Parathyroid adenoma (tissue), 2 donors: ENCODE data around the gene FGF10.

Experiments used
- H2AFZ ChIP-seq: fragments of 300-600 bp; sonication (generic); one replicate; pipeline ENCODE4 v1.7.0; 2017; ENCODE audit warnings: antibody characterized with exemption, mild to moderate bottlenecking
- H3K27ac ChIP-seq: fragments of 300-600 bp; sonication (generic); one replicate; pipeline ENCODE4 v1.7.0; 2017
- H3K27me3 ChIP-seq: fragments of 300-600 bp; sonication (generic); one replicate; pipeline ENCODE4 v1.7.0; 2017; ENCODE audit warnings: low read length; ENCODE audit not compliant: control insufficient read depth, insufficient read depth
- H3K36me3 ChIP-seq: fragments of 300-600 bp; sonication (generic); one replicate; pipeline ENCODE4 v1.7.0; 2017; ENCODE audit warnings: low read length; ENCODE audit not compliant: control insufficient read depth, insufficient read depth
- H3K4me1 ChIP-seq: fragments of 300-600 bp; sonication (generic); one replicate; pipeline ENCODE4 v1.7.0; 2017; ENCODE audit warnings: control low read depth
- H3K4me2 ChIP-seq: fragments of 300-600 bp; sonication (generic); one replicate; pipeline ENCODE4 v1.7.0; 2017; ENCODE audit warnings: low read length
- H3K4me3 ChIP-seq: fragments of 300-600 bp; sonication (generic); one replicate; pipeline ENCODE4 v1.7.0; 2017; ENCODE audit warnings: low read depth, low read length
- H3K79me2 ChIP-seq: fragments of 300-600 bp; sonication (generic); one replicate; pipeline ENCODE4 v1.7.0; 2017; ENCODE audit warnings: control low read depth
- H3K9ac ChIP-seq: fragments of 300-600 bp; sonication (generic); one replicate; pipeline ENCODE4 v1.7.0; 2017; ENCODE audit warnings: mild to moderate bottlenecking
- H3K9me3 ChIP-seq: fragments of 300-600 bp; sonication (generic); one replicate; pipeline ENCODE4 v1.7.0; 2017; ENCODE audit warnings: low read length; ENCODE audit not compliant: control insufficient read depth
- CTCF ChIP-seq: fragments of 300-600 bp; sonication (generic); IDR thresholded peaks from one replicate; pipeline ENCODE4 v1.7.0; 2017; ENCODE audit warnings: antibody characterized with exemption, mild to moderate bottlenecking
- donor health status: primary hyperparathyroidism.

Gene FGF10

DNA sequence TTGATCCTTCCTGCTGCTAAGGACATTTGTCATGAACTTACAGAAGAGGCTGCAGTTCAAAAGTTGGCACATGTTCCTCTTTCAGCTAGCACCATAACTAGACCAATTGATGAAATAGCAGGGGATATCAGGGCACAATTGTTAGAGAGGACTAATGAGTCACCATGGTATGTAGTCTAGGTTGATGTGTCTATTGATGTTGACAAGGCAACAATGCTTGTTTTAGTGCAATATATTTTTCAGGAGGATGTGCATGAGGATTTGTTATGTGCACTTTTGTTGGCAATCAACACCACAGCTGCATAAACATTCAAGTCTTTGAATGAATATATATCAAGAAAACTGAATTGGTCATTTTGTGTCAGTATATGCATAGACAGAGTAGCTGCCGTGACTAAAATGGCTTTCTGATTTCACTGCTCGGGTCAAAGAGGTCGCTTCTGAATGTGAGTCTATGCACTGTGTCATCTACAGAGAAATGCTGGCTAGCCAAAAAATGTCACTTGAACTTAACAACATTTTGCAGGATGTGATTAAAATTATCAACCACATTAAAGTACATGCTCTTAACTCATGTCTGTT, 68.0 kb downstream of the FGF10 start:
- H3K36me3 ChIP-seq: no peaks in the 10 kb centered on the region
- H3K27me3 ChIP-seq: no peaks in the 10 kb centered on the region
- TF ChIP-seq CTCF: no peak

DNA sequence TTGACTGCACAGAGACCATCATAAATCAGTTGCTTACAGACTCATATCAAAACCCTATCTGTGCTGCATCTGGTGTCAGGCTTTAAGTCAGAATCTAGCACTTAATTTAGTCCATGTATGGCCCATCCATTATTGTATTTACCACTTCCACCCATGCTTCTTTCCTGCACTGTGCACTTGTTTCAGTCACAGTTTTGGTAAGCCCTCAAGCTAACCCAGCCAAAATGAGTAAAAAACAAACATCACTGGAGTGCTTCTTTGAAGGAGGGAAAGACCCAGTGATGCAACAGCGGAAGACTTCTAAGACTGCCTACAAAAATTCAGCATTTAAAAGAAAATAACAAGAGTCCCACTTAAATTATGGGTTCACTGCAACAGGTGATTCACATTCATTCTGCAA, 69.0 kb downstream of the FGF10 start:
- H3K4me2 ChIP-seq: no peak overlapping the region
- no peak for TF ChIP-seq CTCF
- H3K27me3 ChIP-seq: no peaks in the 10 kb centered on the region
- H3K9ac ChIP-seq: no peak overlapping the region
- no peak overlapping the region for H3K27ac ChIP-seq
- H2AFZ ChIP-seq: no peak overlapping the region
- H3K4me3 ChIP-seq: no peak overlapping the region
- H3K4me1 ChIP-seq: no peaks in the 10 kb centered on the region
- H3K36me3 ChIP-seq: no peaks in the 10 kb centered on the region
- H3K9me3 ChIP-seq: no peaks in the 10 kb centered on the region
- no peaks in the 10 kb centered on the region for H3K79me2 ChIP-seq

More for the DNA sequence above, 68.0 kb downstream of the FGF10 start:
- H3K4me1 ChIP-seq: no peaks in the 10 kb centered on the region
- no peak overlapping the region for H3K4me3 ChIP-seq
- no peaks in the 10 kb centered on the region for H3K9me3 ChIP-seq
- H3K27ac ChIP-seq: no peak overlapping the region
- H2AFZ ChIP-seq: no peak overlapping the region
- no peak overlapping the region for H3K4me2 ChIP-seq
- no peaks in the 10 kb centered on the region for H3K79me2 ChIP-seq
- H3K9ac ChIP-seq: no peak overlapping the region

DNA sequence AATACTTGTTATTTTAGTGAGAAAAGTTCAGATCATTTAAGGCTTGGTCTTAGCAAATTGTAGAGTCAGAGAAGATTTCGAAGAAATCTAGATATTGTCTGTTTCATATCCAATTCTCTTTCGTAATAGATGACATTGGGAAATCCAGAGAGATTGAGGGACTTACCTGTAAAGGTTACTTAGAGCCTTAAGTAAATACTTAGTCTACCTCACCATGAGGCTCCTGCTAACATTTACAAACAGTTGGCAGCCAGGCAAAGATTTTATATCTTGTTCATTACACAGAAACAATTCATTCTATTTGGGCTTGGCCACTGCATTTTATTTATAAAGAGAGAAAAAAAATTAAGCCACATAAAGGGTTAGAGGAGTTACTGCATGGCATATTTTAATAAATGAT, 70.3 kb downstream of the FGF10 start:
- Histone ChIP-seq H3K4me1 (no peaks in the 10 kb centered on the region), H3K9ac (no peak overlapping the region), H3K4me2 (no peak overlapping the region), H2AFZ (no peak overlapping the region), H3K27me3 (no peaks in the 10 kb centered on the region), H3K27ac (no peak overlapping the region), H3K4me3 (no peak overlapping the region), H3K9me3 (no peaks in the 10 kb centered on the region), H3K79me2 (no peaks in the 10 kb centered on the region), H3K36me3 (no peaks in the 10 kb centered on the region)
- TF ChIP-seq CTCF: no peak

GRCh38 chr5:44312374-44312773, 76.8 kb downstream of the FGF10 start:
- Histone ChIP-seq H3K36me3 (no peaks in the 10 kb centered on the region), H3K4me1 (no peaks in the 10 kb centered on the region), H3K27me3 (no peaks in the 10 kb centered on the region), H3K4me2 (no peak overlapping the region), H3K9ac (no peak overlapping the region), H3K9me3 (no peaks in the 10 kb centered on the region), H3K79me2 (no peaks in the 10 kb centered on the region), H3K27ac (no peak overlapping the region), H2AFZ (no peak overlapping the region), H3K4me3 (no peak overlapping the region)
- no peak for TF ChIP-seq CTCF

DNA sequence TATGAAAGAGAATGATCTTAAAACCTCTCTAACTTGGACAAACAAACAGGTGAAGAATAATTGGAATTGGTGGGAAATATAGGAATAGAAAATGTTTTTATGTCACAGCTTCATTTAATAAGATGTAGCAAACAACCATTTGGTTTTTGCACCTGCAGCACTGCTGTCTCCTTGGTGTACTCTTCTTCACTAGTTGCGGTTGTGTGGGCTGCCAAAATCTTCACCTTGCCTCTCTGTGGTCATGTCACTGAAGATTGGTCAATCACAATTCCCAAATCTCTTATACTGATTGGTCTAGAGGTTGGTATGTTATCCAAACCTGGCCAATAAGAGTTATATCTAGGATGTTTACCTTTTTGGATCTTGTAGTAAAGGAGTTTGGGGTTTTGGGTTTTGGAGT, 88.7 kb downstream of the FGF10 start:
- no peak overlapping the region for H3K9ac ChIP-seq
- no peaks in the 10 kb centered on the region for H3K79me2 ChIP-seq
- H3K4me1 ChIP-seq: no peaks in the 10 kb centered on the region
- no peaks in the 10 kb centered on the region for H3K36me3 ChIP-seq
- no peaks in the 10 kb centered on the region for H3K27me3 ChIP-seq
- no peak overlapping the region for H3K27ac ChIP-seq
- no peak overlapping the region for H3K4me2 ChIP-seq
- H2AFZ ChIP-seq: no peak overlapping the region
- H3K9me3 ChIP-seq: no peaks in the 10 kb centered on the region
- no peak for TF ChIP-seq CTCF
- no peak overlapping the region for H3K4me3 ChIP-seq
